GM23338 (cell line): ENCODE results near the gene G6PC3. TPM values are rescaled to one million over a fixed set of nuclear protein-coding genes. Genes with fewer than 3 reads are reported as not detected.

Experiments used
- ATAC-seq: fragments of 200-7000 bp; cut with Tn5 transposase; 3 replicates; pipeline ENCODE4 v1.9.1; 2020
- DNase-seq: peaks from one replicate; pipeline ENCODE4 v3.0.0-alpha.2; 2015; ENCODE audit warnings: low spot score
- H2AFZ ChIP-seq: fragments of 200-600 bp; sonication (generic); 2 replicates; pipeline ENCODE4 v1.8.0; 2016; ENCODE audit warnings: antibody characterized with exemption, mild to moderate bottlenecking, moderate library complexity
- H3F3A ChIP-seq: fragments of 200-600 bp; sonication (generic); replicated peaks from 2 replicates; pipeline ENCODE4 v1.8.0; 2017; ENCODE audit warnings: antibody characterized with exemption, mixed run types, low read depth
- H3K27ac ChIP-seq: fragments of 200-600 bp; sonication (generic); 2 replicates; pipeline ENCODE4 v1.6.1; 2016; ENCODE audit warnings: low read depth
- H3K27me3 ChIP-seq: fragments of 200-600 bp; sonication (generic); 2 replicates; pipeline ENCODE4 v1.8.0; 2016; ENCODE audit warnings: mild to moderate bottlenecking, mixed run types, moderate library complexity; ENCODE audit not compliant: insufficient read depth
- H3K36me3 ChIP-seq: fragments of 200-600 bp; sonication (generic); 2 replicates; pipeline ENCODE4 v1.8.0; 2016; ENCODE audit warnings: mild to moderate bottlenecking; ENCODE audit not compliant: insufficient read depth
- H3K4me1 ChIP-seq: fragments of 200-600 bp; sonication (generic); 2 replicates; pipeline ENCODE4 v1.8.0; 2016; ENCODE audit warnings: mild to moderate bottlenecking, moderate library complexity; ENCODE audit not compliant: insufficient read depth
- H3K4me2 ChIP-seq: fragments of 200-600 bp; sonication (generic); 2 replicates; pipeline ENCODE4 v1.7.1; 2017; ENCODE audit warnings: mixed run types
- H3K4me3 ChIP-seq: fragments of 200-600 bp; sonication (generic); 2 replicates; pipeline ENCODE4 v1.6.1; 2016; ENCODE audit warnings: mixed run types
- H3K79me2 ChIP-seq: fragments of 200-600 bp; sonication (generic); replicated peaks from 2 replicates; pipeline ENCODE4 v1.8.0; 2017; ENCODE audit warnings: mild to moderate bottlenecking; ENCODE audit not compliant: insufficient read depth
- H3K9me2 ChIP-seq: fragments of 200-600 bp; sonication (generic); 2 replicates; pipeline ENCODE4 v1.8.0; 2017; ENCODE audit not compliant: insufficient read depth
- H4K20me1 ChIP-seq: fragments of 200-600 bp; sonication (generic); replicated peaks from 2 replicates; pipeline ENCODE4 v1.8.0; 2017; ENCODE audit warnings: mild to moderate bottlenecking; ENCODE audit not compliant: insufficient read depth
- H3K27ac Mint-ChIP-seq: 2 replicates; pipeline ENCODE4 v1.8.0; 2020; ENCODE audit warnings: inconsistent platforms, mild to moderate bottlenecking, moderate library complexity, mixed read lengths
- H3K27me3 Mint-ChIP-seq: 3 replicates; pipeline ENCODE4 v1.8.0; 2022; ENCODE audit warnings: low read depth, mild to moderate bottlenecking, moderate library complexity, mixed read lengths, inconsistent platforms; ENCODE audit not compliant: insufficient read depth, poor library complexity
- H3K36me3 Mint-ChIP-seq: 3 replicates; pipeline ENCODE4 v1.8.0; 2021; ENCODE audit warnings: low read depth, mild to moderate bottlenecking, inconsistent platforms, moderate library complexity, mixed read lengths
- H3K4me1 Mint-ChIP-seq: 3 replicates; pipeline ENCODE4 v1.8.0; 2020; ENCODE audit warnings: mild to moderate bottlenecking, inconsistent platforms, mixed read lengths
- H3K4me3 Mint-ChIP-seq: 3 replicates; pipeline ENCODE4 v1.8.0; 2021; ENCODE audit warnings: moderate library complexity, mild to moderate bottlenecking, inconsistent platforms, mixed read lengths
- H3K9me3 Mint-ChIP-seq: 3 replicates; pipeline ENCODE4 v1.8.0; 2020; ENCODE audit warnings: moderate library complexity, mild to moderate bottlenecking, inconsistent platforms, mixed read lengths
- CREB1 ChIP-seq: fragments of 250-450 bp; sonication (Bioruptor Pico); IDR thresholded peaks from 2 replicates; pipeline ENCODE4 v1.5.0; 2020; ENCODE audit warnings: low read depth, mild to moderate bottlenecking, moderate library complexity
- CTCF ChIP-seq, 2 experiments: fragments of 200-600 bp in 1 of 2; sonication (generic) in 1 of 2; conservative IDR thresholded peaks; 2 replicates each; pipeline versions ENCODE4 v1.5.1 to v1.6.1; 2016 to 2017; ENCODE audit warnings: antibody characterized with exemption in 2 of 2, low read depth in 2 of 2, mild to moderate bottlenecking in 2 of 2, moderate library complexity in 1 of 2
- ETS1 ChIP-seq: IDR thresholded peaks from 2 replicates; pipeline ENCODE4 v1.6.1; 2016; ENCODE audit warnings: antibody characterized with exemption
- EZH2 ChIP-seq: fragments of 200-600 bp; sonication (generic); IDR thresholded peaks from one replicate; pipeline ENCODE4 v1.8.0; 2017; ENCODE audit warnings: antibody characterized with exemption, mild to moderate bottlenecking, low read depth; ENCODE audit not compliant: unreplicated experiment
- EZH2phosphoT487 ChIP-seq: fragments of 200-600 bp; sonication (generic); IDR thresholded peaks from one replicate; pipeline ENCODE4 v1.8.1; 2018; ENCODE audit warnings: antibody characterized with exemption; ENCODE audit not compliant: unreplicated experiment
- JUNB ChIP-seq: IDR thresholded peaks from one replicate; pipeline ENCODE4 v1.6.1; 2016; ENCODE audit warnings: antibody characterized with exemption; ENCODE audit not compliant: unreplicated experiment
- NANOG ChIP-seq: IDR thresholded peaks from 2 replicates; pipeline ENCODE4 v1.6.1; 2016; ENCODE audit warnings: antibody characterized with exemption, borderline replicate concordance
- POLR2AphosphoS5 ChIP-seq: IDR thresholded peaks from 2 replicates; pipeline ENCODE4 v1.6.1; 2016; ENCODE audit warnings: antibody characterized with exemption, low read depth
- REST ChIP-seq: IDR thresholded peaks from one replicate; pipeline ENCODE4 v1.6.1; 2018; ENCODE audit warnings: antibody characterized with exemption; ENCODE audit not compliant: unreplicated experiment
- STAT1 ChIP-seq: IDR thresholded peaks from one replicate; pipeline ENCODE4 v1.6.1; 2016; ENCODE audit warnings: antibody characterized with exemption; ENCODE audit not compliant: unreplicated experiment
- ZNF114 ChIP-seq: fragments of 250-450 bp; sonication (Bioruptor Pico); IDR thresholded peaks from 2 replicates; pipeline ENCODE4 v1.5.0; 2020; ENCODE audit warnings: mild to moderate bottlenecking, moderate library complexity
- ZNF331 ChIP-seq: fragments of 250-450 bp; sonication (Bioruptor Pico); IDR thresholded peaks from 2 replicates; pipeline ENCODE4 v1.5.0; 2020; ENCODE audit warnings: low read depth, mild to moderate bottlenecking, moderate library complexity
- ZNF462 ChIP-seq: fragments of 250-450 bp; sonication (Bioruptor Pico); IDR thresholded peaks from 2 replicates; pipeline ENCODE4 v1.5.0; 2020; ENCODE audit warnings: mild to moderate bottlenecking, moderate library complexity
- polyA plus RNA-seq: library from polyadenylated mRNA; unstranded; fragments of >200 nt; fragmentation: Nextera tagmentation; extraction: Ambion mirVana; gene quantifications from 2 replicates; pipeline ENCODE4 v1.2.1, GENCODE V29; 2016
- total RNA-seq: library from RNA; depleted of rRNA; stranded (reverse); fragments of >200 nt; shearing (Covaris generic); gene quantifications from 2 replicates; pipeline ENCODE4 v1.2.3, GENCODE V29; 2014

G6PC3 gene
- total and polyA plus RNA-seq, 2 experiments from 2014 or later = 112 to 143 TPM

GRCh38 chr17:44049294-44050060, 21.1 kb upstream of the G6PC3 start:
- Histone ChIP-seq H3K4me2 (no peak overlapping the region), H3K9me2 (no peaks in the 10 kb centered on the region), H4K20me1 (peaks cover 40% of the 10 kb centered on the region), H2AFZ (no peak overlapping the region), H3K27me3 (no peaks in the 10 kb centered on the region), H3K36me3 (peaks cover 42% of the 10 kb centered on the region), H3K79me2 (peaks cover 100% of the 10 kb centered on the region), H3K27ac (no peak overlapping the region), H3F3A (peaks cover 8% of the 10 kb centered on the region; the same call in 1 of the 2 replicates), H3K4me1 (peaks cover 11% of the 10 kb centered on the region), H3K4me3 (no peak overlapping the region)
- TF ChIP-seq NANOG (no peak), POLR2AphosphoS5 (no peak), EZH2 (no peak), STAT1 (no peak), ZNF462 (CRISPR knock-in tag) (no peak), ETS1 (no peak), CREB1 (no peak), REST (no peak), EZH2phosphoT487 (no peak), CTCF (conservative IDR thresholded peaks at IDR 0.05; ENCODE audit: low read depth in 2 of 2) (no peak), ZNF114 (no peak), JUNB (no peak), ZNF331 (no peak)
- peaks cover 5% of the 10 kb centered on the region; the same call in 2 of the 3 replicates for H3K4me1 Mint-ChIP-seq
- ATAC-seq (no peak), DNase-seq (no peak)
- H3K27ac Mint-ChIP-seq = no peak overlapping the region
- H3K27me3 Mint-ChIP-seq = no peaks in the 10 kb centered on the region
- peaks cover 81% of the 10 kb centered on the region for H3K36me3 Mint-ChIP-seq
- no peak overlapping the region for H3K4me3 Mint-ChIP-seq
- H3K9me3 Mint-ChIP-seq = no peaks in the 10 kb centered on the region
